ENCODE measurements around the gene DDX23.

DNA sequence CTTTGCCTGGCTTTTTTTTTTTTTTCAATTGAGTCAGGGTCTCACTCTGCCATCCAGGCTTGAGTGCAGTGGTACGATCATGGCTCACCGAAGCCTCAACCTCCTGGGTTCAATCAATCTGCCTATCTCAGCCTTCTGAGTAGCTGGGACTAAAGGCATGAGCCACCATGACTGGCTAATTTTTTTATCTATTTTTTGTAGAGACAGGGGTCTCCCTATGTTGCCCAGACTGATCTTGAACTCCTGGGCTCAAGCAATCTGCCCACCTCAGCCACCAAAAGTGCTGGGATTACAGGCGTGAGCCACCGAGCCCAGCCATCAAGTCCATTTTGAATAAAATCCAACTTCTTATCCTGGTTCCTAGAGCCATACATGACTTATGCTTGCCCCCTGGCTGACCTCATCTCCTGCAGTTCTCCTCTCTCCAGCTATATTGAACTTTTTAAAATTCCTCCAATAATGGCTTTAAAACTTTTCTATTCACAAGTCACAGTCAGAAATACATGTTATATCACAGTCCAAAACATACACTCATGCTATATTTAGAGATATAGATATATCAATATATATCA, 24.1 kb upstream of the DDX23 start:
- TF ChIP-seq EZH2phosphoT487 (IDR thresholded peaks at IDR 0.05; ENCODE audit: low read depth, severe bottlenecking, unreplicated experiment) (no peak), EZH2 (IDR thresholded peaks at IDR 0.05; ENCODE audit: borderline replicate concordance) (no peak), CTCF (IDR thresholded peaks at IDR 0.05; ENCODE audit: poor library complexity) (no peak)
